Measurements from ENCODE around the gene LY6G6D.

LY6G6D gene

GRCh38 chr6:31697555-31697954 is 17.6 kb upstream of the LY6G6D start:
- TF ChIP-seq CTCF (IDR thresholded peaks at IDR 0.05): no peak

GRCh38 chr6:31700740-31701401 is 14.3 kb upstream of the LY6G6D start:
- no peak for TF ChIP-seq CTCF (IDR thresholded peaks at IDR 0.05)

- no peak for TF ChIP-seq CTCF (IDR thresholded peaks at IDR 0.05)
Measured at GRCh38 chr6:31701666-31702404, 13.3 kb upstream of the LY6G6D start.

GRCh38 chr6:31702405-31702818 is 12.7 kb upstream of the LY6G6D start:
- no peak for TF ChIP-seq CTCF (IDR thresholded peaks at IDR 0.05)

GRCh38 chr6:31702819-31703716 is 12.1 kb upstream of the LY6G6D start, which contains the start of gene ABHD16A:
Gene ABHD16A, minus strand, starts transcription at chr6:31703324. Its CDS starts 43 bp downstream, at chr6:31703281.
- no peak for TF ChIP-seq CTCF (IDR thresholded peaks at IDR 0.05)

GRCh38 chr6:31705931-31706330 is 9.2 kb upstream of the LY6G6D start:
- no peak for TF ChIP-seq CTCF (IDR thresholded peaks at IDR 0.05)

- no peak for TF ChIP-seq CTCF (IDR thresholded peaks at IDR 0.05)
Measured at GRCh38 chr6:31706599-31706998, 8.5 kb upstream of the LY6G6D start, which contains the start of gene LY6G6F. Gene LY6G6F, plus strand, starts transcription at chr6:31706866. Its CDS starts 41 bp downstream, at chr6:31706907.
